ENCODE measurements around the gene TTLL10. TPM values are rescaled to one million over a fixed set of nuclear protein-coding genes. Genes with fewer than 3 reads are reported as not detected.

The TTLL10 gene
- total RNA-seq, 4 donors from 2014 or later = not detected

GRCh38 chr1:1215080-1215676, 41.5 kb downstream of the TTLL10 start:
- TF ChIP-seq CTCF (IDR thresholded peaks at IDR 0.05) (no peak), POLR2A (IDR thresholded peaks at IDR 0.05) (no peak), EP300 (IDR thresholded peaks at IDR 0.05) (no peak), POLR2AphosphoS5 (IDR thresholded peaks at IDR 0.05) (no peak)
- H3K4me3 ChIP-seq = no peak overlapping the region
- no peaks in the 10 kb centered on the region for H3K9me3 ChIP-seq
- no peak for DNase-seq (ENCODE audit: low spot score in 2 of 2)
- no peaks in the 10 kb centered on the region for H3K27me3 ChIP-seq
- no peak overlapping the region for H3K27ac ChIP-seq
- H3K36me3 ChIP-seq = peaks cover 41% of the 10 kb centered on the region
- H3K4me1 ChIP-seq = peaks cover 36% of the 10 kb centered on the region
- 67% methylated on average over 4 of the region's 11 CpGs for WGBS

- Histone ChIP-seq H3K9me3 (no peaks in the 10 kb centered on the region), H3K27me3 (no peaks in the 10 kb centered on the region), H3K36me3 (peaks cover 49% of the 10 kb centered on the region), H3K27ac (no peak overlapping the region), H3K4me3 (no peak overlapping the region), H3K4me1 (peaks cover 36% of the 10 kb centered on the region)
- DNase-seq (ENCODE audit: low spot score in 2 of 2) = no peak
- 79% methylated on average over 11 of the region's 21 CpGs for WGBS
- TF ChIP-seq EP300 (IDR thresholded peaks at IDR 0.05) (no peak), POLR2AphosphoS5 (IDR thresholded peaks at IDR 0.05) (no peak), POLR2A (IDR thresholded peaks at IDR 0.05) (no peak), CTCF (IDR thresholded peaks at IDR 0.05) (no peak)
Observed at GRCh38 chr1:1215881-1216605, 42.4 kb downstream of the TTLL10 start.

GRCh38 chr1:1216770-1217620, 43.3 kb downstream of the TTLL10 start:
- WGBS = 95% methylated on average over 58 of the region's 74 CpGs
- H3K36me3 ChIP-seq = peaks cover 59% of the 10 kb centered on the region
- no peak overlapping the region for H3K27ac ChIP-seq
- no peaks in the 10 kb centered on the region for H3K27me3 ChIP-seq
- no peaks in the 10 kb centered on the region for H3K9me3 ChIP-seq
- no peak overlapping the region for H3K4me3 ChIP-seq
- peaks cover 36% of the 10 kb centered on the region for H3K4me1 ChIP-seq
- no peak for DNase-seq (ENCODE audit: low spot score in 2 of 2)
- TF ChIP-seq EP300 (IDR thresholded peaks at IDR 0.05) (no peak), POLR2A (IDR thresholded peaks at IDR 0.05) (no peak), POLR2AphosphoS5 (IDR thresholded peaks at IDR 0.05) (no peak), CTCF (IDR thresholded peaks at IDR 0.05) (no peak)

- H3K27ac ChIP-seq = no peak overlapping the region
- H3K27me3 ChIP-seq = no peaks in the 10 kb centered on the region
- H3K4me1 ChIP-seq = peaks cover 28% of the 10 kb centered on the region
- TF ChIP-seq POLR2AphosphoS5 (IDR thresholded peaks at IDR 0.05) (no peak), EP300 (IDR thresholded peaks at IDR 0.05) (no peak), POLR2A (IDR thresholded peaks at IDR 0.05) (no peak), CTCF (IDR thresholded peaks at IDR 0.05) (no peak)
- no peaks in the 10 kb centered on the region for H3K9me3 ChIP-seq
- DNase-seq (ENCODE audit: low spot score in 2 of 2) = no peak
- H3K36me3 ChIP-seq = peaks cover 68% of the 10 kb centered on the region
- H3K4me3 ChIP-seq = no peak overlapping the region
- 79% methylated on average over 40 of the region's 52 CpGs for WGBS
Observed at GRCh38 chr1:1217621-1218523, 44.2 kb downstream of the TTLL10 start.
